ENCODE measurements around the gene NDUFS7. TPM values are rescaled to one million over a fixed set of nuclear protein-coding genes. Genes with fewer than 3 reads are reported as not detected.

Gene NDUFS7
- 100 to 1,000 TPM in 2 of 6 experiments, 10 to 100 TPM in 4; 91.9 to 105 (median 97.6) TPM for total RNA-seq (2021; fragmentation: NEBNext Ultra II Directional; extraction: Animal tissue kit (Norgen Biotek cat#: 25700))
- long read RNA-seq, transcript NDUFS7-201 (8 exons, 1,039 nt): major isoform, 138 of 156 reads
- long read RNA-seq, partial matches to known transcripts: 12 of 156 reads
- long read RNA-seq, other reads (novel, unspliced or antisense): 4 of 156 reads

DNA sequence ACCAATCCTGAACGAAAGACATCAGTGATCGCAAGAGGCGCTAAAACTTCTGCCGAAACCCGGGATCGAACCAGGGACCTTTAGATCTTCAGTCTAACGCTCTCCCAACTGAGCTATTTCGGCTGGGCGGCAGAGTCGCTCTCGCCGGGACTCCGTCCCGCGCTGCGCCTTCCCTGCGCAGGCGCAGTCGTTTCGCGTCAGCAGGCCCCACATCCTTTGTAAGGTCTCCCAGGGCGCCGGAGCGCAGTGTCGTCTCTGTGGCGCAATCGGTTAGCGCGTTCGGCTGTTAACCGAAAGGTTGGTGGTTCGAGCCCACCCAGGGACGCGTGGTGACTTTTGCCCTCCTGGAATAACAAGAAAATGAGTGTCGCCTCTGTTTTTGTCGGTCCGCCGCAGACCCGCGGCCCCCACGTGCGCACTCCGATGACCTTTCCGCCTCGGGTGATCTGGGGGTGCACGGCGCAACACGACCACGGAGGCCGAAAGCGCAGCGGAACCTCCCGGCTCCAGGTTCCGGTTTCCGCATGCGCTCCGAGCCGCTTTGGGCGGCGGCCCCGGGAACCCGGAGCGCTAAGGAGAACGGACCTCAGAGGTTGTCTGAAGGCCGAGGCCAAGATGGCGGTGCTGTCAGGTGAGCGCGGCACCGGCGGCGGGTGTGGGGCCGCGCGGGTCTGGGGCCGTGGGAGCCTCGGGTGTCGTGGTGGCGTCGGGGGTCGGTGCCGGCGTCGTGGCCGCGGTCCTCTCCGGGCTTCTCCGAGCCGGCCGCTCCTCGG, at the start of gene NDUFS7:
Gene NDUFS7 (plus strand): TSS at position 596 of the 773 bp plus-strand sequence. CDS start 20 bp downstream, at position 616.
- H3K27ac Mint-ChIP-seq: peak within 1 kb of the TSS; percentile 88
- peak; percentile 89 for DNase-seq
- H3K36me3 Mint-ChIP-seq (ENCODE audit: low read depth): no peaks in the 10 kb centered on the region
- TF ChIP-seq, protein P1, sequence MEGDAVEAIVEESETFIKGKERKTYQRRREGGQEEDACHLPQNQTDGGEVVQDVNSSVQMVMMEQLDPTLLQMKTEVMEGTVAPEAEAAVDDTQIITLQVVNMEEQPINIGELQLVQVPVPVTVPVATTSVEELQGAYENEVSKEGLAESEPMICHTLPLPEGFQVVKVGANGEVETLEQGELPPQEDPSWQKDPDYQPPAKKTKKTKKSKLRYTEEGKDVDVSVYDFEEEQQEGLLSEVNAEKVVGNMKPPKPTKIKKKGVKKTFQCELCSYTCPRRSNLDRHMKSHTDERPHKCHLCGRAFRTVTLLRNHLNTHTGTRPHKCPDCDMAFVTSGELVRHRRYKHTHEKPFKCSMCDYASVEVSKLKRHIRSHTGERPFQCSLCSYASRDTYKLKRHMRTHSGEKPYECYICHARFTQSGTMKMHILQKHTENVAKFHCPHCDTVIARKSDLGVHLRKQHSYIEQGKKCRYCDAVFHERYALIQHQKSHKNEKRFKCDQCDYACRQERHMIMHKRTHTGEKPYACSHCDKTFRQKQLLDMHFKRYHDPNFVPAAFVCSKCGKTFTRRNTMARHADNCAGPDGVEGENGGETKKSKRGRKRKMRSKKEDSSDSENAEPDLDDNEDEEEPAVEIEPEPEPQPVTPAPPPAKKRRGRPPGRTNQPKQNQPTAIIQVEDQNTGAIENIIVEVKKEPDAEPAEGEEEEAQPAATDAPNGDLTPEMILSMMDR (IDR thresholded peaks at IDR 0.05): no peak
- H3K27me3 Mint-ChIP-seq (ENCODE audit: insufficient read depth): peaks cover 8% of the 10 kb centered on the region
- H3K4me1 Mint-ChIP-seq (ENCODE audit: low read depth): peaks cover 7% of the 10 kb centered on the region; the same call in 1 of the 2 replicates
- H3K4me3 Mint-ChIP-seq: peak within 1 kb of the TSS; percentile 90
- H3K9me3 Mint-ChIP-seq: peaks cover 4% of the 10 kb centered on the region; the same call in 1 of the 2 replicates

DNA sequence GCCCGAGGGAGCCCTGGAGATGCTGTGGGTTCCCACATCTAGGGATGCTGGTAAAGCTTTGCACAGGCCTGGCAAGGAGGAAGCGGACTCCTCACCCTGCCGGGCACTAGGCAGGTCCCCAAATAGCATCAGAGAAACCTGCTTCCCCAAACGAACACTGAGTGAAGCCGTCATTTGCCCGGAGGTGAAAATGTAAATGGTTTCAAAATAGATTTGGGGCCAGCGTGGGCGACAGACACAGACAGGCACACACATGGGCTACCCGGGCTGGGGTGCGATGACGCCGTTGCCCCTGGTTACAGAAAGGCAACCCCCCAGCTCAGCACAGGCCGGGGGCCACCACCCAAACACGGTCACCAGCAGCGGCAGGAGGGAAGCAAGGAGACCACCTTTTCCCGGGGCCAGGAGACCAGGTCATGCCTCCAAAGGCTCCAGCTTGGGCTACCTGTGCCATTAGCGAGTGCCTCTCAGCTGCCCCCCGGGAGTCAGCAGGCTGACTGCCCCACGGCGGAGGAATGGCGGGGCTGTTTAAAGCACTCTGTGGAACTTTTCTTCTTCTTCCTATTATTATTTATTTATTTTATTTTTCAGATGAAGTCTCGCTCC, 47.5 kb upstream of the NDUFS7 start:
- H3K36me3 Mint-ChIP-seq (ENCODE audit: low read depth): no peaks in the 10 kb centered on the region
- no peak overlapping the region for H3K4me3 Mint-ChIP-seq
- H3K27ac Mint-ChIP-seq: no peak overlapping the region
- H3K9me3 Mint-ChIP-seq: no peaks in the 10 kb centered on the region
- TF ChIP-seq, protein P1 (IDR thresholded peaks at IDR 0.05): no peak
- H3K27me3 Mint-ChIP-seq (ENCODE audit: insufficient read depth): peaks cover 7% of the 10 kb centered on the region
- no peak for DNase-seq
- H3K4me1 Mint-ChIP-seq (ENCODE audit: low read depth): no peaks in the 10 kb centered on the region

DNA sequence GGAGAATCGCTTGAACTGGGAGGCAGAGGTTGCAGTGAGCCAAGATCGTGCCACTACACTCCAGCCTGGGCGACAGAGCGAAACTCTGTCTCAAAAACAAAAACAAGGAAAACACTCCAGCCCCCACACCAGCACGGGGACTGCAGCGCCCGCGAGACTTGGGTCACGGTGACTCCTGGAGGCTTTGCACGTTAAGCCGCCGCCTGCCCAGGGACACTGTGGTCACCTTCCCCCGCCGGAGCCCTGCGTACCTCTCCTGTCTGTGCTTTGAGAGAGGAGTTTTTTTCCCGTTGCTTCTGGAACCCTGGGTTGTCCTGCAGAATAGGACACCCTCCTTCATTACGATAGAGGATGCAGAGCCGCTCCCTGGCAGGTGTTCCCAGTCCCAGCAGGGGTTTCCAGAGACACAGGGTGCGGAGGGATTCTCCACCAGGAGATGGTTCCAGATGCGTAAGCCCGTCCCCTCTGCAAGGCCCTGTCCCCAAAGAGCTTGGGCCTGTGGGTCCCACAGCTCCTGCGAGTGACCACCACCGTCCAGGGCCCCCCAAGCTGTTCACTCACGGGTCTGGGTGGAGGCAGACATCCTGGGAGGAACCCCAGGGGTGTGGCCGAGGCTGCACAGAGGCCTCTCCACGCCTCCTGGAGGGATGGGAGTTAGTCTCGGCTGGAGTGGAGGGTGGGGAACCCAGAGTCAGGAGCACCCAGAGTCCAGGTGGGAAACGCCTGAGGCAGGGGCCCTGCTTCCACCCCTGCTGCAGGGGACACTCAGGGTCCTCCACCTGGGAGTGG, 42.8 kb upstream of the NDUFS7 start:
- Mint-ChIP-seq H3K36me3 (ENCODE audit: low read depth) (no peaks in the 10 kb centered on the region), H3K9me3 (no peaks in the 10 kb centered on the region), H3K4me3 (no peak overlapping the region)

DNA sequence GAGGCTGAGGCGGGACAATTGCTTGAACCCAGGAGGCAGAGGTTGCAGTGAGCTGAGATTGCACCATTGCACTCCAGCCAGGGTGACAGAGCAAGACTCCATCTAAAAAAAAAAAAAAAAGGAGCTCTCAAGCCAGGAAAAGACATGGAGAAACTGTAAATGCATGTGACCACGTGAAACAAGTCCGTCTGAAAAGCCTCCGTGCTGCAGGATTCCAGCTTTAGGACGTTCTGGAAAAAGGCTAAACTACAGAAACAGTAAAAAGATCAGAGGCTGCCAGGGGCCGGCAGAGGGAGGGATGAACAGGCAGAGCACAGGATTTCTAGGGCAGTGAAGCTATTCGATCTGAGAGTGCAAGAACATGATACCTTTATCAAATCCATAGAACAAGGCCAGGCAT, 40.7 kb upstream of the NDUFS7 start:
- Mint-ChIP-seq H3K4me1 (ENCODE audit: low read depth) (no peaks in the 10 kb centered on the region), H3K27ac (no peak overlapping the region)

More for the DNA sequence above, 42.8 kb upstream of the NDUFS7 start:
- no peaks in the 10 kb centered on the region for H3K4me1 Mint-ChIP-seq (ENCODE audit: low read depth)
- DNase-seq: no peak
- H3K27ac Mint-ChIP-seq: no peak overlapping the region
- H3K27me3 Mint-ChIP-seq (ENCODE audit: insufficient read depth): peaks cover 9% of the 10 kb centered on the region
- TF ChIP-seq, protein P1 (IDR thresholded peaks at IDR 0.05): no peak

DNA sequence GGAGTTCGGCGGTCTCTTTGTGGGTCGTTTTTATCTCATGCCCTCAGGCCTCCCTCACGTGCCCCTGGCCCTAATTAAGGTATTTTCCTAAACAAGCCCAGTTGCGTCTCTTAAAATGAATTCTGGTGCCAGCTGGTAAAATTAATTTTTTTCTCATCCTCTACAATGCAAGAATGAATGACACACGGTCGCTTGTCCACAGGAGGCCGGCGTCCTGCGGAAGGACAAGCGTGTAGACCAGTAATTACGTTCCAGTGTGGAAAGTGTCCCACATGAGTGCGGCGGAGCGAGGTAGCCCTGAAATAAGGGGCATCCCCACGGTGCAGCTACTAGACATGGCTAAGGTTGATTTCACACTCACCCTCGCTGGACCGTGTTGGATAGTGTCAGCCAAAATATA, 34.5 kb upstream of the NDUFS7 start:
- no peak overlapping the region for H3K4me3 Mint-ChIP-seq
- no peak for DNase-seq
- TF ChIP-seq, protein P1 (IDR thresholded peaks at IDR 0.05): no peak
- H3K9me3 Mint-ChIP-seq: no peaks in the 10 kb centered on the region
- no peaks in the 10 kb centered on the region for H3K4me1 Mint-ChIP-seq (ENCODE audit: low read depth)
- H3K27me3 Mint-ChIP-seq (ENCODE audit: insufficient read depth): peaks cover 4% of the 10 kb centered on the region
- H3K36me3 Mint-ChIP-seq (ENCODE audit: low read depth): no peaks in the 10 kb centered on the region
- H3K27ac Mint-ChIP-seq: no peak overlapping the region

More for the DNA sequence above, 40.7 kb upstream of the NDUFS7 start:
- H3K9me3 Mint-ChIP-seq: no peaks in the 10 kb centered on the region
- no peaks in the 10 kb centered on the region for H3K36me3 Mint-ChIP-seq (ENCODE audit: low read depth)
- H3K27me3 Mint-ChIP-seq (ENCODE audit: insufficient read depth): peaks cover 10% of the 10 kb centered on the region
- TF ChIP-seq, protein P1 (IDR thresholded peaks at IDR 0.05): no peak
- no peak for DNase-seq
- H3K4me3 Mint-ChIP-seq: no peak overlapping the region

Measured in HFFc6 (cell line).